Tibial nerve (tissue), 4 donors: ENCODE data around the gene SCAF4. TPM values are rescaled to one million over a fixed set of nuclear protein-coding genes. Genes with fewer than 3 reads are reported as not detected.
"Not testable (repeated sequence)": the region's sequence is repeated elsewhere in the genome, so short reads cannot be mapped to it uniquely, and the experiment has no call there.

Experiments
- DNase-seq, 2 donors: peaks; one replicate each; pipeline ENCODE4 v3.0.0-alpha.2; 2019; ENCODE audit warnings: low spot score in 2 of 2
- H3K27ac ChIP-seq, 4 donors: fragments of 200-600 bp; sonication (generic) in 3 of 4; one replicate each; pipeline ENCODE4 v1.5.1; 2017 to 2019; ENCODE audit warnings: mild to moderate bottlenecking in 1 of 4
- H3K27me3 ChIP-seq, 2 donors: fragments of 200-600 bp; sonication (generic) in 1 of 2; one replicate each; pipeline versions ENCODE4 v1.5.1 to v1.6.0; 2017 to 2019
- H3K36me3 ChIP-seq, 3 donors: fragments of 200-600 bp; sonication (generic); one replicate each; pipeline ENCODE4 v1.5.1; 2018 to 2019
- H3K4me1 ChIP-seq, 4 donors: fragments of 200-600 bp; sonication (generic) in 3 of 4; one replicate each; pipeline ENCODE4 v1.5.1; 2017 to 2019
- H3K4me3 ChIP-seq, 4 donors: fragments of 200-600 bp; sonication (generic) in 3 of 4; one replicate each; pipeline ENCODE4 v1.5.1; 2017 to 2019; ENCODE audit warnings: mild to moderate bottlenecking in 1 of 4, moderate library complexity in 1 of 4
- H3K9me3 ChIP-seq, 4 donors: fragments of 200-600 bp; sonication (generic) in 3 of 4; one replicate each; pipeline ENCODE4 v1.5.1; 2017 to 2019
- EP300 ChIP-seq, 2 donors: sonication (generic); formaldehyde crosslinking; IDR thresholded peaks; one replicate each; pipeline ENCODE4 v1.6.1; 2017; ENCODE audit warnings: antibody characterized with exemption in 2 of 2, mild to moderate bottlenecking in 1 of 2
- POLR2A ChIP-seq, 2 donors: fragments of 450-650 bp; IDR thresholded peaks; one replicate each; pipeline ENCODE4 v1.6.1; 2017; ENCODE audit warnings: antibody characterized with exemption in 2 of 2, mild to moderate bottlenecking in 2 of 2, moderate library complexity in 2 of 2
- WGBS, 2 donors: methylation state at CpG; one replicate each; pipeline ENCODE4 v1.1.5; 2018; 5-methylcytosine and 5-hydroxymethylcytosine counted together
- total RNA-seq, 4 donors: library from RNA; depleted of rRNA; stranded (reverse); fragments of >200 nt; gene quantifications; one replicate each; pipeline ENCODE4 v1.1.0, GENCODE V29; 2016
- TF ChIP-seq, protein P1 (sequence below), 5 experiments: fragments of 200-600 bp in 3 of 5; fragments of 450-650 bp in 2 of 5; sonication (generic) in 3 of 5; IDR thresholded peaks; one replicate each; pipeline ENCODE4 v1.5.1; 2016 to 2019; ENCODE audit warnings: antibody characterized with exemption in 5 of 5, mild to moderate bottlenecking in 3 of 5, moderate library complexity in 2 of 5

Gene SCAF4
- total RNA-seq, 4 donors from 2014 or later = 13.2 to 23.2 (median 17.6) TPM

- Histone ChIP-seq H3K4me3 (no peak overlapping the region), H3K27ac (no peak overlapping the region), H3K36me3 (no peaks in the 10 kb centered on the region), H3K27me3 (no peaks in the 10 kb centered on the region), H3K4me1 (no peaks in the 10 kb centered on the region), H3K9me3 (no peaks in the 10 kb centered on the region)
- DNase-seq = no peak
- TF ChIP-seq POLR2A (IDR thresholded peaks at IDR 0.05) (no peak), EP300 (IDR thresholded peaks at IDR 0.05) (no peak)
- TF ChIP-seq, protein P1, sequence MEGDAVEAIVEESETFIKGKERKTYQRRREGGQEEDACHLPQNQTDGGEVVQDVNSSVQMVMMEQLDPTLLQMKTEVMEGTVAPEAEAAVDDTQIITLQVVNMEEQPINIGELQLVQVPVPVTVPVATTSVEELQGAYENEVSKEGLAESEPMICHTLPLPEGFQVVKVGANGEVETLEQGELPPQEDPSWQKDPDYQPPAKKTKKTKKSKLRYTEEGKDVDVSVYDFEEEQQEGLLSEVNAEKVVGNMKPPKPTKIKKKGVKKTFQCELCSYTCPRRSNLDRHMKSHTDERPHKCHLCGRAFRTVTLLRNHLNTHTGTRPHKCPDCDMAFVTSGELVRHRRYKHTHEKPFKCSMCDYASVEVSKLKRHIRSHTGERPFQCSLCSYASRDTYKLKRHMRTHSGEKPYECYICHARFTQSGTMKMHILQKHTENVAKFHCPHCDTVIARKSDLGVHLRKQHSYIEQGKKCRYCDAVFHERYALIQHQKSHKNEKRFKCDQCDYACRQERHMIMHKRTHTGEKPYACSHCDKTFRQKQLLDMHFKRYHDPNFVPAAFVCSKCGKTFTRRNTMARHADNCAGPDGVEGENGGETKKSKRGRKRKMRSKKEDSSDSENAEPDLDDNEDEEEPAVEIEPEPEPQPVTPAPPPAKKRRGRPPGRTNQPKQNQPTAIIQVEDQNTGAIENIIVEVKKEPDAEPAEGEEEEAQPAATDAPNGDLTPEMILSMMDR (IDR thresholded peaks at IDR 0.05) = no peak
- WGBS, 2 donors = 90 to 92% methylated on average over 3 of the region's 3 CpGs
These were observed 84.3 kb downstream of the SCAF4 start for GRCh38 chr21:31647650-31648049.

GRCh38 chr21:31644643-31645042 is 87.3 kb downstream of the SCAF4 start:
- TF ChIP-seq, protein P1 (IDR thresholded peaks at IDR 0.05) = no peak
- TF ChIP-seq EP300 (IDR thresholded peaks at IDR 0.05) = peak in 1 of 2 donors; percentile 42
- H3K36me3 ChIP-seq = no peaks in the 10 kb centered on the region
- WGBS, 2 donors = 71 to 72% methylated on average over 4 of the region's 4 CpGs
- H3K27me3 ChIP-seq = no peaks in the 10 kb centered on the region
- no peak overlapping the region for H3K27ac ChIP-seq
- H3K4me1 ChIP-seq = no peaks in the 10 kb centered on the region
- no peak overlapping the region for H3K4me3 ChIP-seq
- H3K9me3 ChIP-seq = no peaks in the 10 kb centered on the region
- DNase-seq = no peak

- H3K4me3 ChIP-seq = no peak overlapping the region
- no peak overlapping the region for H3K27ac ChIP-seq
- TF ChIP-seq, protein P1 (IDR thresholded peaks at IDR 0.05) = no peak
- TF ChIP-seq POLR2A (IDR thresholded peaks at IDR 0.05) = no peak
- TF ChIP-seq EP300 (IDR thresholded peaks at IDR 0.05) = no peak
- H3K36me3 ChIP-seq = no peaks in the 10 kb centered on the region
- H3K9me3 ChIP-seq = peaks cover 0 to 13% (median 4%) of the 10 kb centered on the region in 4 donors
- no peak for DNase-seq
- no peaks in the 10 kb centered on the region for H3K4me1 ChIP-seq
- no peaks in the 10 kb centered on the region for H3K27me3 ChIP-seq
- 87 to 94% methylated on average over 12 of the region's 12 CpGs for WGBS, 2 donors
These were observed 90.4 kb downstream of the SCAF4 start for GRCh38 chr21:31641416-31641922.

- no peaks in the 10 kb centered on the region for H3K4me1 ChIP-seq
- no peak overlapping the region for H3K27ac ChIP-seq
- DNase-seq = no peak
- peaks cover 0 to 21% (median 4%) of the 10 kb centered on the region in 4 donors for H3K9me3 ChIP-seq
- TF ChIP-seq, protein P1 (IDR thresholded peaks at IDR 0.05) = no peak
- TF ChIP-seq EP300 (IDR thresholded peaks at IDR 0.05) = no peak
- TF ChIP-seq POLR2A (IDR thresholded peaks at IDR 0.05) = no peak
- WGBS, 2 donors = 85 to 90% methylated on average over 2 of the region's 2 CpGs
- no peak overlapping the region for H3K4me3 ChIP-seq
- H3K27me3 ChIP-seq = no peaks in the 10 kb centered on the region
- H3K36me3 ChIP-seq = no peaks in the 10 kb centered on the region
These were observed 95.0 kb downstream of the SCAF4 start for GRCh38 chr21:31636874-31637273.

GRCh38 chr21:31634993-31635392 is 96.9 kb downstream of the SCAF4 start:
- WGBS, 2 donors = 93 to 94% methylated on average over 3 of the region's 3 CpGs
- TF ChIP-seq EP300 (IDR thresholded peaks at IDR 0.05) = no peak
- TF ChIP-seq, protein P1 (IDR thresholded peaks at IDR 0.05) = no peak
- TF ChIP-seq POLR2A (IDR thresholded peaks at IDR 0.05) = no peak
- H3K27me3 ChIP-seq = no peaks in the 10 kb centered on the region
- no peak overlapping the region for H3K27ac ChIP-seq
- no peaks in the 10 kb centered on the region for H3K4me1 ChIP-seq
- peaks cover 0 to 21% (median 4%) of the 10 kb centered on the region in 4 donors for H3K9me3 ChIP-seq
- H3K36me3 ChIP-seq = no peaks in the 10 kb centered on the region
- H3K4me3 ChIP-seq = no peak overlapping the region
- DNase-seq = no peak

DNA sequence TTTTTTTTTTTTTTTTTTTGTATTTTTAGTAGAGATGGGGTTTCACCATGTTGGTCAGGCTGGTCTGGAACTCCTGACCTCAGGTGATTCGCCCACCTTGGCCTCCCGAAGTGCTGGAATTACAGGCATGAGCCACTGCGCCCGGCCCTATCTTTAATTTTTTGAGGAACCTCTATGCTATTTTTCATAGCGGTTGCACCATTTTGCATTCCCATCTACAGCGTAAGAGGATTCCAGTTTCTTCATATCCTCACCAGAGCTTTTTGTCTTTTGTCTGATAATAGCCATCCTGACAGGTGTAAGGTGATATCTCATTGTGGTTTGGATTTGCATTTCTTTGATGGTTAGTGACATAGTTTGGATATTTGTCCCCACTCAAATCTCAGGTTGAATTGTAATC is 100.0 kb downstream of the SCAF4 start:
- not testable (repeated sequence) for H3K36me3 ChIP-seq, H3K4me1 ChIP-seq, H3K4me3 ChIP-seq, H3K27me3 ChIP-seq, H3K27ac ChIP-seq, DNase-seq
- 97 to 100% methylated on average over 6 of the region's 6 CpGs for WGBS, 2 donors
- H3K9me3 ChIP-seq = peaks cover 0 to 12% (median 1%) of the 10 kb centered on the region in 4 donors
